ENCODE results near the gene TMEM218. TPM values are rescaled to one million over a fixed set of nuclear protein-coding genes. Genes with fewer than 3 reads are reported as not detected.

The TMEM218 gene
- total and polyA plus RNA-seq, 4 donors = 9.9 to 34.7 (median 24.4) TPM

- ATAC-seq (ENCODE audit: low FRiP score) (no peak), DNase-seq (no peak)
- Histone ChIP-seq H3K4me1 (ENCODE audit: control insufficient read depth in 1 of 2, insufficient read depth in 2 of 2, low read length in 2 of 2) (no peaks in the 10 kb centered on the region), H3K4me3 (ENCODE audit: low read length in 2 of 2) (no peak overlapping the region), H3K36me3 (ENCODE audit: control insufficient read depth in 1 of 2, insufficient read depth in 2 of 2, low read length in 1 of 2) (no peaks in the 10 kb centered on the region), H3K9me3 (ENCODE audit: control insufficient read depth, low read length) (no peaks in the 10 kb centered on the region), H3K27me3 (ENCODE audit: control insufficient read depth in 1 of 2, insufficient read depth in 2 of 2, low read length in 1 of 2) (no peaks in the 10 kb centered on the region), H3K27ac (ENCODE audit: low read depth in 1 of 2, low read length in 2 of 2) (no peak overlapping the region)
- intact Hi-C loops (cut with DNase I) = no loop called here
- WGBS, 2 donors = 92 to 97% methylated on average over 11 of the region's 11 CpGs
Measured at GRCh38 chr11:125084057-125084416, 27.4 kb downstream of the TMEM218 start.

GRCh38 chr11:125083312-125084056 is 27.9 kb downstream of the TMEM218 start:
- ATAC-seq (ENCODE audit: low FRiP score) (no peak), DNase-seq (no peak)
- H3K4me3 ChIP-seq (ENCODE audit: low read length in 2 of 2) = no peak overlapping the region
- H3K9me3 ChIP-seq (ENCODE audit: control insufficient read depth, low read length) = no peaks in the 10 kb centered on the region
- no peaks in the 10 kb centered on the region for H3K27me3 ChIP-seq (ENCODE audit: control insufficient read depth in 1 of 2, insufficient read depth in 2 of 2, low read length in 1 of 2)
- intact Hi-C loops (cut with DNase I) = no loop called here
- H3K27ac ChIP-seq (ENCODE audit: low read depth in 1 of 2, low read length in 2 of 2) = no peak overlapping the region
- no peaks in the 10 kb centered on the region for H3K36me3 ChIP-seq (ENCODE audit: control insufficient read depth in 1 of 2, insufficient read depth in 2 of 2, low read length in 1 of 2)
- WGBS, 2 donors = 81 to 86% methylated on average over 11 of the region's 11 CpGs
- H3K4me1 ChIP-seq (ENCODE audit: control insufficient read depth in 1 of 2, insufficient read depth in 2 of 2, low read length in 2 of 2) = no peaks in the 10 kb centered on the region

- DNase-seq = no peak
- Histone ChIP-seq H3K27me3 (ENCODE audit: control insufficient read depth in 1 of 2, insufficient read depth in 2 of 2, low read length in 1 of 2) (no peaks in the 10 kb centered on the region), H3K9me3 (ENCODE audit: control insufficient read depth, low read length) (no peaks in the 10 kb centered on the region), H3K4me1 (ENCODE audit: control insufficient read depth in 1 of 2, insufficient read depth in 2 of 2, low read length in 2 of 2) (no peaks in the 10 kb centered on the region), H3K36me3 (ENCODE audit: control insufficient read depth in 1 of 2, insufficient read depth in 2 of 2, low read length in 1 of 2) (no peaks in the 10 kb centered on the region), H3K4me3 (ENCODE audit: low read length in 2 of 2) (no peak overlapping the region), H3K27ac (ENCODE audit: low read depth in 1 of 2, low read length in 2 of 2) (no peak overlapping the region)
- intact Hi-C loops (cut with DNase I) = no loop called here
- no peak for ATAC-seq (ENCODE audit: low FRiP score)
- WGBS, 2 donors = 76 to 81% methylated on average over 10 of the region's 10 CpGs
Measured at GRCh38 chr11:125082611-125083311, 28.7 kb downstream of the TMEM218 start.

GRCh38 chr11:125082040-125082439 is 29.4 kb downstream of the TMEM218 start:
- intact Hi-C loops (cut with DNase I) = no loop called here
- H3K4me1 ChIP-seq (ENCODE audit: control insufficient read depth in 1 of 2, insufficient read depth in 2 of 2, low read length in 2 of 2) = no peaks in the 10 kb centered on the region
- H3K27ac ChIP-seq (ENCODE audit: low read depth in 1 of 2, low read length in 2 of 2) = no peak overlapping the region
- no peak overlapping the region for H3K4me3 ChIP-seq (ENCODE audit: low read length in 2 of 2)
- no peak for ATAC-seq (ENCODE audit: low FRiP score)
- DNase-seq = no peak
- no peaks in the 10 kb centered on the region for H3K36me3 ChIP-seq (ENCODE audit: control insufficient read depth in 1 of 2, insufficient read depth in 2 of 2, low read length in 1 of 2)
- 81 to 84% methylated on average over 5 of the region's 5 CpGs for WGBS, 2 donors
- H3K27me3 ChIP-seq (ENCODE audit: control insufficient read depth in 1 of 2, insufficient read depth in 2 of 2, low read length in 1 of 2) = no peaks in the 10 kb centered on the region
- no peaks in the 10 kb centered on the region for H3K9me3 ChIP-seq (ENCODE audit: control insufficient read depth, low read length)

- no peak for ATAC-seq (ENCODE audit: low FRiP score)
- Histone ChIP-seq H3K36me3 (ENCODE audit: control insufficient read depth in 1 of 2, insufficient read depth in 2 of 2, low read length in 1 of 2) (no peaks in the 10 kb centered on the region), H3K4me1 (ENCODE audit: control insufficient read depth in 1 of 2, insufficient read depth in 2 of 2, low read length in 2 of 2) (no peaks in the 10 kb centered on the region), H3K27me3 (ENCODE audit: control insufficient read depth in 1 of 2, insufficient read depth in 2 of 2, low read length in 1 of 2) (no peaks in the 10 kb centered on the region), H3K4me3 (ENCODE audit: low read length in 2 of 2) (no peak overlapping the region), H3K27ac (ENCODE audit: low read depth in 1 of 2, low read length in 2 of 2) (no peak overlapping the region), H3K9me3 (ENCODE audit: control insufficient read depth, low read length) (no peaks in the 10 kb centered on the region)
- intact Hi-C loops (cut with DNase I) = no loop called here
- 75 to 77% methylated on average over 14 of the region's 14 CpGs for WGBS, 2 donors
- no peak for DNase-seq
Measured at GRCh38 chr11:125081098-125081798, 30.2 kb downstream of the TMEM218 start.

GRCh38 chr11:125080531-125080911 is 30.9 kb downstream of the TMEM218 start:
- Histone ChIP-seq H3K27ac (ENCODE audit: low read depth in 1 of 2, low read length in 2 of 2) (no peak overlapping the region), H3K36me3 (ENCODE audit: control insufficient read depth in 1 of 2, insufficient read depth in 2 of 2, low read length in 1 of 2) (no peaks in the 10 kb centered on the region), H3K27me3 (ENCODE audit: control insufficient read depth in 1 of 2, insufficient read depth in 2 of 2, low read length in 1 of 2) (no peaks in the 10 kb centered on the region), H3K9me3 (ENCODE audit: control insufficient read depth, low read length) (no peaks in the 10 kb centered on the region), H3K4me1 (ENCODE audit: control insufficient read depth in 1 of 2, insufficient read depth in 2 of 2, low read length in 2 of 2) (no peaks in the 10 kb centered on the region), H3K4me3 (ENCODE audit: low read length in 2 of 2) (no peak overlapping the region)
- ATAC-seq (ENCODE audit: low FRiP score) (no peak), DNase-seq (no peak)
- WGBS, 2 donors = 86 to 87% methylated on average over 12 of the region's 12 CpGs
- intact Hi-C loops (cut with DNase I) = no loop called here

GRCh38 chr11:125079878-125080530 is 31.4 kb downstream of the TMEM218 start:
- H3K36me3 ChIP-seq (ENCODE audit: control insufficient read depth in 1 of 2, insufficient read depth in 2 of 2, low read length in 1 of 2) = no peaks in the 10 kb centered on the region
- no peak for DNase-seq
- H3K27ac ChIP-seq (ENCODE audit: low read depth in 1 of 2, low read length in 2 of 2) = no peak overlapping the region
- H3K27me3 ChIP-seq (ENCODE audit: control insufficient read depth in 1 of 2, insufficient read depth in 2 of 2, low read length in 1 of 2) = no peaks in the 10 kb centered on the region
- intact Hi-C loops (cut with DNase I) = no loop called here
- no peaks in the 10 kb centered on the region for H3K9me3 ChIP-seq (ENCODE audit: control insufficient read depth, low read length)
- WGBS, 2 donors = 88 to 89% methylated on average over 12 of the region's 12 CpGs
- H3K4me3 ChIP-seq (ENCODE audit: low read length in 2 of 2) = no peak overlapping the region
- no peaks in the 10 kb centered on the region for H3K4me1 ChIP-seq (ENCODE audit: control insufficient read depth in 1 of 2, insufficient read depth in 2 of 2, low read length in 2 of 2)
- no peak for ATAC-seq (ENCODE audit: low FRiP score)

GRCh38 chr11:125079151-125079877 is 32.1 kb downstream of the TMEM218 start:
- Histone ChIP-seq H3K4me1 (ENCODE audit: control insufficient read depth in 1 of 2, insufficient read depth in 2 of 2, low read length in 2 of 2) (no peaks in the 10 kb centered on the region), H3K4me3 (ENCODE audit: low read length in 2 of 2) (no peak overlapping the region), H3K27me3 (ENCODE audit: control insufficient read depth in 1 of 2, insufficient read depth in 2 of 2, low read length in 1 of 2) (no peaks in the 10 kb centered on the region), H3K27ac (ENCODE audit: low read depth in 1 of 2, low read length in 2 of 2) (no peak overlapping the region), H3K9me3 (ENCODE audit: control insufficient read depth, low read length) (no peaks in the 10 kb centered on the region), H3K36me3 (ENCODE audit: control insufficient read depth in 1 of 2, insufficient read depth in 2 of 2, low read length in 1 of 2) (no peaks in the 10 kb centered on the region)
- DNase-seq (no peak), ATAC-seq (ENCODE audit: low FRiP score) (no peak)
- WGBS, 2 donors = 84 to 85% methylated on average over 18 of the region's 18 CpGs
- intact Hi-C loops (cut with DNase I) = no loop called here
